Smooth muscle cell (in vitro differentiated cells): ENCODE data around the gene PRKAG3. TPM values are rescaled to one million over a fixed set of nuclear protein-coding genes. Genes with fewer than 3 reads are reported as not detected.

Experiments used
- DNase-seq: peaks from one replicate; lab custom pipeline; 2025; ENCODE audit not compliant: unreplicated experiment; lab: John Stamatoyannopoulos, UW
- H2AFZ ChIP-seq: fragments of 200-600 bp; sonication (generic); 2 replicates; pipeline ENCODE4 v1.6.0; 2016; ENCODE audit warnings: antibody characterized with exemption, low read depth, mild to moderate bottlenecking
- H3F3A ChIP-seq: fragments of 200-600 bp; sonication (generic); 2 replicates; pipeline ENCODE4 v1.6.0; 2017; ENCODE audit warnings: antibody characterized with exemption, low read depth
- H3K27ac ChIP-seq: fragments of 200-600 bp; sonication (generic); 2 replicates; pipeline ENCODE4 v1.5.1; 2016; ENCODE audit warnings: low read depth, mild to moderate bottlenecking
- H3K27me3 ChIP-seq: fragments of 200-600 bp; sonication (generic); 2 replicates; pipeline ENCODE4 v1.6.1; 2016; ENCODE audit warnings: low read depth, mild to moderate bottlenecking
- H3K36me3 ChIP-seq: fragments of 200-600 bp; sonication (generic); 2 replicates; pipeline ENCODE4 v1.5.1; 2016; ENCODE audit warnings: low read depth
- H3K4me1 ChIP-seq: fragments of 200-600 bp; sonication (generic); 2 replicates; pipeline ENCODE4 v1.5.1; 2016; ENCODE audit warnings: low read depth
- H3K4me2 ChIP-seq: fragments of 200-600 bp; sonication (generic); 2 replicates; pipeline ENCODE4 v1.6.0; 2016; ENCODE audit warnings: mild to moderate bottlenecking
- H3K4me3 ChIP-seq: fragments of 200-600 bp; sonication (generic); 2 replicates; pipeline ENCODE4 v1.5.1; 2016; ENCODE audit warnings: mild to moderate bottlenecking
- H3K79me2 ChIP-seq: fragments of 200-600 bp; sonication (generic); 2 replicates; pipeline ENCODE4 v1.6.0; 2016; ENCODE audit warnings: low read depth, mild to moderate bottlenecking
- H3K9ac ChIP-seq: fragments of 200-600 bp; sonication (generic); 2 replicates; pipeline ENCODE4 v1.6.0; 2016; ENCODE audit warnings: low read depth
- H3K9me3 ChIP-seq: fragments of 200-600 bp; sonication (generic); replicated peaks from 2 replicates; pipeline ENCODE4 v1.5.1; 2016; ENCODE audit warnings: low read depth
- H4K20me1 ChIP-seq: fragments of 200-600 bp; sonication (generic); 2 replicates; pipeline ENCODE4 v1.6.0; 2016; ENCODE audit warnings: low read depth
- WGBS: methylation state at CpG from one replicate; pipeline ENCODE4 v1.1.7; 2016; ENCODE audit warnings: low lambda C conversion rate; 5-methylcytosine and 5-hydroxymethylcytosine counted together
- polyA plus RNA-seq: library from polyadenylated mRNA; unstranded; fragments of >200 nt; fragmentation: Nextera tagmentation; extraction: Ambion mirVana; gene quantifications from 2 replicates; pipeline ENCODE4 v1.2.1, GENCODE V29; 2016
- total RNA-seq: library from RNA; depleted of rRNA; stranded (reverse); fragments of >200 nt; gene quantifications from 2 replicates; pipeline ENCODE4 v1.2.3, GENCODE V29; 2014
- TF ChIP-seq, protein P1 (sequence below): fragments of 200-600 bp; sonication (generic); IDR thresholded peaks from 2 replicates; pipeline ENCODE4 v1.5.1; 2017; ENCODE audit warnings: borderline replicate concordance, mild to moderate bottlenecking, antibody characterized with exemption; ENCODE audit not compliant: insufficient read depth, poor library complexity, severe bottlenecking

The PRKAG3 gene
- not detected in 2 replicates for total RNA-seq
- polyA plus RNA-seq = not detected in 2 replicates

- H3F3A ChIP-seq = no peaks in the 10 kb centered on the region
- H3K9ac ChIP-seq = no peak within 1 kb of the TSS
- no peak within 1 kb of the TSS for H3K27ac ChIP-seq
- no peak within 1 kb of the TSS for H3K4me3 ChIP-seq
- no peaks in the 10 kb centered on the region for H4K20me1 ChIP-seq
- no peaks in the 10 kb centered on the region for H3K9me3 ChIP-seq
- no peak for DNase-seq
- no peaks in the 10 kb centered on the region for H3K4me1 ChIP-seq
- H3K4me2 ChIP-seq = no peak within 1 kb of the TSS
- no peaks in the 10 kb centered on the region for H3K79me2 ChIP-seq
- TF ChIP-seq, protein P1, sequence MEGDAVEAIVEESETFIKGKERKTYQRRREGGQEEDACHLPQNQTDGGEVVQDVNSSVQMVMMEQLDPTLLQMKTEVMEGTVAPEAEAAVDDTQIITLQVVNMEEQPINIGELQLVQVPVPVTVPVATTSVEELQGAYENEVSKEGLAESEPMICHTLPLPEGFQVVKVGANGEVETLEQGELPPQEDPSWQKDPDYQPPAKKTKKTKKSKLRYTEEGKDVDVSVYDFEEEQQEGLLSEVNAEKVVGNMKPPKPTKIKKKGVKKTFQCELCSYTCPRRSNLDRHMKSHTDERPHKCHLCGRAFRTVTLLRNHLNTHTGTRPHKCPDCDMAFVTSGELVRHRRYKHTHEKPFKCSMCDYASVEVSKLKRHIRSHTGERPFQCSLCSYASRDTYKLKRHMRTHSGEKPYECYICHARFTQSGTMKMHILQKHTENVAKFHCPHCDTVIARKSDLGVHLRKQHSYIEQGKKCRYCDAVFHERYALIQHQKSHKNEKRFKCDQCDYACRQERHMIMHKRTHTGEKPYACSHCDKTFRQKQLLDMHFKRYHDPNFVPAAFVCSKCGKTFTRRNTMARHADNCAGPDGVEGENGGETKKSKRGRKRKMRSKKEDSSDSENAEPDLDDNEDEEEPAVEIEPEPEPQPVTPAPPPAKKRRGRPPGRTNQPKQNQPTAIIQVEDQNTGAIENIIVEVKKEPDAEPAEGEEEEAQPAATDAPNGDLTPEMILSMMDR = no peak
- H3K36me3 ChIP-seq = no peaks in the 10 kb centered on the region
- H2AFZ ChIP-seq = no peak within 1 kb of the TSS
- WGBS = 87% methylated on average over 18 of the region's 18 CpGs
- no peaks in the 10 kb centered on the region for H3K27me3 ChIP-seq
Observed at GRCh38 chr2:218831378-218831990, at the start of gene PRKAG3. TSS of gene PRKAG3 (minus strand) at chr2:218831803.

- no peak for DNase-seq
- no peak overlapping the region for H2AFZ ChIP-seq
- WGBS = 15% methylated on average over 17 of the region's 24 CpGs
- H3K4me2 ChIP-seq = peak overlapping the region; percentile 87
- no peaks in the 10 kb centered on the region for H3K9me3 ChIP-seq
- no peak overlapping the region for H3K9ac ChIP-seq
- no peaks in the 10 kb centered on the region for H3F3A ChIP-seq
- peak overlapping the region; percentile 37 for H3K4me3 ChIP-seq
- H3K4me1 ChIP-seq = peaks cover 26% of the 10 kb centered on the region
- no peaks in the 10 kb centered on the region for H3K79me2 ChIP-seq
- no peaks in the 10 kb centered on the region for H3K36me3 ChIP-seq
- no peaks in the 10 kb centered on the region for H4K20me1 ChIP-seq
- TF ChIP-seq, protein P1 = no peak
- H3K27ac ChIP-seq = no peak overlapping the region
- H3K27me3 ChIP-seq = peaks cover 38% of the 10 kb centered on the region
Observed at GRCh38 chr2:218880859-218881594, 49.4 kb upstream of the PRKAG3 start.

DNA sequence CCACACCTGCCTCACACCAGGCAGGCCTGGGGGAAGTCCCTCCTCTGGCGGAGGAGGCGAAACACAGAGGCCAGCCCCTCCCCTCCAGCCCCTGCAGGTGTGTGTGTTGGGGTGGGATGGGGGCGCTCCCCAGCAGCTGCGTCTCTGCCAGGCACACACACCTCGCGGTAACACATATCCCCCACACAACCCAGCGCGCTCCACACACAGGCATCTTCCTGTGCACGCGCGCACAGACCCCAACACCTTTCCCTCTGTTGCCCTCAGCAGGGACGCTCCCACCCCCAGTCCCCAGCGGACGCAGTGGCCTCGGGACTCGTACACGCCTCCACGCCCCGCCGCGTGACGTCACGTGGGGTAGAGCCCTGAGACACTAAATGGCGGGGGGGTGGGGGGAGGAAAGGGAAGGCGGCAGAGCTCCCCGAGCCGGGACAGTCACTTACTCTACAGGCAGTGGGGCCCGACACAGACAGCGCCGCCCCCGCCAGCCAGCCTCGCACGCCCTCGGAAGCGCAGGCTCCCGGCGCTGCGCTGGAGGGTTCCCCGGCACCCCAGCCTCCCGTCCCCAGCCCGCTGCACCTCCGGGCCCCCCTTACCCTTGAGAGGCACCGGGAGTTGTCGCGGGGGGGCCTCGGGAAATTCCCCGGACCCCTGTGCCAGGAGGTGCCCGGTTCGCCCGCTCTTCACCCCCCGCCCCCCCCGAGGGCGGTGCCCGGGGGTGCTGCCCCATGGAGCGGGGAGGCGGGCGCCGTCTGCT lies 48.7 kb upstream of the PRKAG3 start, which contains the start of gene WNT10A:
Gene WNT10A (plus strand): TSS at position 751 of the 757 bp plus-strand sequence. CDS start 144 bp downstream, outside the sequence.
- no peak for DNase-seq
- TF ChIP-seq, protein P1 = no peak
- no peaks in the 10 kb centered on the region for H4K20me1 ChIP-seq
- peaks cover 26% of the 10 kb centered on the region for H3K4me1 ChIP-seq
- H3K4me2 ChIP-seq = peak within 1 kb of the TSS; percentile 87
- no peaks in the 10 kb centered on the region for H3K36me3 ChIP-seq
- no peaks in the 10 kb centered on the region for H3K79me2 ChIP-seq
- H2AFZ ChIP-seq = no peak within 1 kb of the TSS
- H3K9ac ChIP-seq = no peak within 1 kb of the TSS
- H3K4me3 ChIP-seq = peak within 1 kb of the TSS; percentile 37
- H3K9me3 ChIP-seq = no peaks in the 10 kb centered on the region
- H3K27me3 ChIP-seq = peaks cover 40% of the 10 kb centered on the region
- no peak within 1 kb of the TSS for H3K27ac ChIP-seq
- WGBS = 3% methylated on average over 29 of the region's 58 CpGs
- H3F3A ChIP-seq = no peaks in the 10 kb centered on the region
